Astrocyte (in vitro differentiated cells and primary cell): Measurements from ENCODE around the gene BTBD8.

ENCODE experiments used
- EZH2 ChIP-seq: IDR thresholded peaks from 2 replicates; pipeline ENCODE4 v1.6.1; 2012; ENCODE audit warnings: mild to moderate bottlenecking, low read length, inconsistent platforms; ENCODE audit not compliant: insufficient read depth
- TF ChIP-seq, protein P1 (sequence below): IDR thresholded peaks from 2 replicates; pipeline ENCODE4 v1.5.1; 2011; ENCODE audit warnings: low read depth, mild to moderate bottlenecking, inconsistent platforms, low read length, moderate library complexity; ENCODE audit not compliant: insufficient read depth

DNA sequence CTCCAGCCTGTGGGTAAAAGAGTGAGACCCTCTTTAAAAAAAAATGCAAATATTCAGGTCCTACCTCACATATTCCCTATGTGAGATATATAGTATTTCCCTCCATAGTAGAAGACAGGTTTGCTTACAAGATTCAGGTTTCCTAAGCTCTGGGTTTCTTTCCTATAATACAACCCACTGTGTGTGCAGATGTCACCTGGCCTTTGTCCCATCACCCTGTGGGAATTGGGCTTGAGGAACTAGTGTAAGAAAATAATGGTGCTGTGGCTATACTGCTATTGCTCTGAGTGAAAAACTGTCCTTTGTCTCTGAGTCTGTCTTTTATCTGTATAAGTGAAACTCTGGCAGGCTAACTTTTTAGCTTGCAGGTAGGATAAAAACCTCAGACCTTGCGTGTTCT lies 150.6 kb downstream of the BTBD8 start:
- no peak for TF ChIP-seq EZH2
- TF ChIP-seq, protein P1, sequence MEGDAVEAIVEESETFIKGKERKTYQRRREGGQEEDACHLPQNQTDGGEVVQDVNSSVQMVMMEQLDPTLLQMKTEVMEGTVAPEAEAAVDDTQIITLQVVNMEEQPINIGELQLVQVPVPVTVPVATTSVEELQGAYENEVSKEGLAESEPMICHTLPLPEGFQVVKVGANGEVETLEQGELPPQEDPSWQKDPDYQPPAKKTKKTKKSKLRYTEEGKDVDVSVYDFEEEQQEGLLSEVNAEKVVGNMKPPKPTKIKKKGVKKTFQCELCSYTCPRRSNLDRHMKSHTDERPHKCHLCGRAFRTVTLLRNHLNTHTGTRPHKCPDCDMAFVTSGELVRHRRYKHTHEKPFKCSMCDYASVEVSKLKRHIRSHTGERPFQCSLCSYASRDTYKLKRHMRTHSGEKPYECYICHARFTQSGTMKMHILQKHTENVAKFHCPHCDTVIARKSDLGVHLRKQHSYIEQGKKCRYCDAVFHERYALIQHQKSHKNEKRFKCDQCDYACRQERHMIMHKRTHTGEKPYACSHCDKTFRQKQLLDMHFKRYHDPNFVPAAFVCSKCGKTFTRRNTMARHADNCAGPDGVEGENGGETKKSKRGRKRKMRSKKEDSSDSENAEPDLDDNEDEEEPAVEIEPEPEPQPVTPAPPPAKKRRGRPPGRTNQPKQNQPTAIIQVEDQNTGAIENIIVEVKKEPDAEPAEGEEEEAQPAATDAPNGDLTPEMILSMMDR: no peak
